ENCODE measurements around the gene SEMA3E.

The SEMA3E gene

DNA sequence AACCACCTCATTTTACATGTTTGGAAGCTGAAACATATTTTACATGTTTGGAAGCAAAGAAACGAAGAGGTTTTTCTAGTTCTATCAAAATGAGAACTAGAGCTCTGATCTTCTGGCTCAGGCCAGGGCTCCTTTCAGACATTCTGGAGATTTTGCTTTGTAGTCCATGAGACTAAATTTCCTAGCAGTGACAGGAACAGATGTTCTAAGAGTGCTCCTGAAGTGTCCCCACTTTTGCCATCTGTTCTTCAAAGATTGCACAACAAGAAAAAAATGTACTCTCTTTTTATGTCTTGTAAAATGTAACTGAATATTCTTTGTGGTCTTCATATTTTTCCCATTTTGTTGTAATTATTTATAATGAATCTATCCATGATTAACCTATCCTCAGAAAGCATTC is 289.8 kb downstream of the SEMA3E start:
- Histone ChIP-seq H3K9me2 (ENCODE audit: low read depth, low read length) (no peaks in the 10 kb centered on the region), H2AFZ (ENCODE audit: low read length) (no peak overlapping the region), H3K9ac (ENCODE audit: low read length) (no peak overlapping the region), H3K36me3 (ENCODE audit: insufficient read depth, low read length) (no peaks in the 10 kb centered on the region), H4K20me1 (ENCODE audit: insufficient read depth, low read length) (no peaks in the 10 kb centered on the region; the same call in 1 of the 2 replicates), H3K27me3 (ENCODE audit: insufficient read depth, low read length) (no peaks in the 10 kb centered on the region), H3K4me2 (ENCODE audit: low read length) (no peak overlapping the region), H3F3A (ENCODE audit: insufficient read depth, low read length) (no peaks in the 10 kb centered on the region), H3K9me3 (ENCODE audit: low read length) (no peaks in the 10 kb centered on the region), H3K4me1 (ENCODE audit: insufficient read depth, low read length, severe bottlenecking) (no peaks in the 10 kb centered on the region), H3K27ac (ENCODE audit: low read depth, low read length, poor library complexity, severe bottlenecking) (no peak overlapping the region), H3K4me3 (ENCODE audit: low read depth, low read length, poor library complexity, severe bottlenecking) (no peak overlapping the region), H3K79me2 (ENCODE audit: insufficient read depth, low read length) (no peaks in the 10 kb centered on the region)
- TF ChIP-seq EZH2 (IDR thresholded peaks at IDR 0.05; ENCODE audit: borderline replicate concordance, low read length): no peak
- TF ChIP-seq, protein P1, sequence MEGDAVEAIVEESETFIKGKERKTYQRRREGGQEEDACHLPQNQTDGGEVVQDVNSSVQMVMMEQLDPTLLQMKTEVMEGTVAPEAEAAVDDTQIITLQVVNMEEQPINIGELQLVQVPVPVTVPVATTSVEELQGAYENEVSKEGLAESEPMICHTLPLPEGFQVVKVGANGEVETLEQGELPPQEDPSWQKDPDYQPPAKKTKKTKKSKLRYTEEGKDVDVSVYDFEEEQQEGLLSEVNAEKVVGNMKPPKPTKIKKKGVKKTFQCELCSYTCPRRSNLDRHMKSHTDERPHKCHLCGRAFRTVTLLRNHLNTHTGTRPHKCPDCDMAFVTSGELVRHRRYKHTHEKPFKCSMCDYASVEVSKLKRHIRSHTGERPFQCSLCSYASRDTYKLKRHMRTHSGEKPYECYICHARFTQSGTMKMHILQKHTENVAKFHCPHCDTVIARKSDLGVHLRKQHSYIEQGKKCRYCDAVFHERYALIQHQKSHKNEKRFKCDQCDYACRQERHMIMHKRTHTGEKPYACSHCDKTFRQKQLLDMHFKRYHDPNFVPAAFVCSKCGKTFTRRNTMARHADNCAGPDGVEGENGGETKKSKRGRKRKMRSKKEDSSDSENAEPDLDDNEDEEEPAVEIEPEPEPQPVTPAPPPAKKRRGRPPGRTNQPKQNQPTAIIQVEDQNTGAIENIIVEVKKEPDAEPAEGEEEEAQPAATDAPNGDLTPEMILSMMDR (IDR thresholded peaks at IDR 0.05; ENCODE audit: low read length): no peak

GRCh38 chr7:83355143-83355542 is 293.8 kb downstream of the SEMA3E start:
- Histone ChIP-seq H3K27ac (ENCODE audit: low read depth, low read length, poor library complexity, severe bottlenecking) (no peak overlapping the region), H3K4me1 (ENCODE audit: insufficient read depth, low read length, severe bottlenecking) (no peaks in the 10 kb centered on the region), H3K36me3 (ENCODE audit: insufficient read depth, low read length) (no peaks in the 10 kb centered on the region), H3K4me3 (ENCODE audit: low read depth, low read length, poor library complexity, severe bottlenecking) (no peak overlapping the region), H2AFZ (ENCODE audit: low read length) (no peak overlapping the region), H3K79me2 (ENCODE audit: insufficient read depth, low read length) (no peaks in the 10 kb centered on the region), H3K9me2 (ENCODE audit: low read depth, low read length) (no peaks in the 10 kb centered on the region), H3K27me3 (ENCODE audit: insufficient read depth, low read length) (no peaks in the 10 kb centered on the region), H3K9ac (ENCODE audit: low read length) (no peak overlapping the region), H3F3A (ENCODE audit: insufficient read depth, low read length) (no peaks in the 10 kb centered on the region), H3K9me3 (ENCODE audit: low read length) (no peaks in the 10 kb centered on the region), H3K4me2 (ENCODE audit: low read length) (no peak overlapping the region), H4K20me1 (ENCODE audit: insufficient read depth, low read length) (no peaks in the 10 kb centered on the region; the same call in 1 of the 2 replicates)
- TF ChIP-seq, protein P1 (IDR thresholded peaks at IDR 0.05; ENCODE audit: low read length): no peak
- no peak for TF ChIP-seq EZH2 (IDR thresholded peaks at IDR 0.05; ENCODE audit: borderline replicate concordance, low read length)

DNA sequence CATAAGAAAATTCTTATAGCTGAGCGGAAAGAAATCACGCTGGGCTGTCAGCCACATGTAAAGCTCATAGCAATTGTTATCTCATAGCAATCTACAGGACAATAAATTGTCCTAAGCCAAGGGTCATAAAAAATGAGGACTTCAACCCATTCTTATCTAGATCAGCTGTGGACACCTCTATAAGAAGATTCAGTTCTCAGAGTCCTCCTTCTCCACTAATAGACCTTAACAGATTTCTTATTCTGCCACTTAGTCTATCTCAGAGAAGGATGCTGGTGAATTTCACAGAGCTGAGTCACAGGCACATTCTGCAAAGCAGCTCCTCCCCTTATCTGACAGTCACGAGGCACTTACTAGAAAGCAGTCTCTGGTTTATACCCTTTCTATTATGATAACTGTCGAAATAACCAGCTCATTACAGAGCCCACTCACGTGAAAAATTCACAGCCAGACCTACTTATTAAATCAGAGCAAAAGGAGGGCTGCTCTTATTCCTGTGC is 300.9 kb downstream of the SEMA3E start:
- H3K36me3 ChIP-seq (ENCODE audit: insufficient read depth, low read length): no peaks in the 10 kb centered on the region
- no peak overlapping the region for H2AFZ ChIP-seq (ENCODE audit: low read length)
- TF ChIP-seq EZH2 (IDR thresholded peaks at IDR 0.05; ENCODE audit: borderline replicate concordance, low read length): no peak
- TF ChIP-seq, protein P1 (IDR thresholded peaks at IDR 0.05; ENCODE audit: low read length): no peak
- no peaks in the 10 kb centered on the region for H4K20me1 ChIP-seq (ENCODE audit: insufficient read depth, low read length)
- H3K9me2 ChIP-seq (ENCODE audit: low read depth, low read length): no peaks in the 10 kb centered on the region
- no peaks in the 10 kb centered on the region for H3F3A ChIP-seq (ENCODE audit: insufficient read depth, low read length)
- no peak overlapping the region for H3K4me3 ChIP-seq (ENCODE audit: low read depth, low read length, poor library complexity, severe bottlenecking)
- no peaks in the 10 kb centered on the region for H3K79me2 ChIP-seq (ENCODE audit: insufficient read depth, low read length)
- no peak overlapping the region for H3K4me2 ChIP-seq (ENCODE audit: low read length)
- no peaks in the 10 kb centered on the region for H3K9me3 ChIP-seq (ENCODE audit: low read length)
- no peak overlapping the region for H3K9ac ChIP-seq (ENCODE audit: low read length)
- no peaks in the 10 kb centered on the region for H3K27me3 ChIP-seq (ENCODE audit: insufficient read depth, low read length)
- H3K4me1 ChIP-seq (ENCODE audit: insufficient read depth, low read length, severe bottlenecking): no peaks in the 10 kb centered on the region
- H3K27ac ChIP-seq (ENCODE audit: low read depth, low read length, poor library complexity, severe bottlenecking): no peak overlapping the region

All from OCI-LY1 (cell line).